Lung (tissue), 16 donors: Measurements from ENCODE around the gene NSUN7. TPM values are rescaled to one million over a fixed set of nuclear protein-coding genes. Genes with fewer than 3 reads are reported as not detected.

Experiments used
- ATAC-seq: fragments of 200-7000 bp; cut with Tn5 transposase; one replicate; pipeline ENCODE4 v1.9.1; 2020; ENCODE audit warnings: moderate number of reproducible peaks; ENCODE audit not compliant: insufficient read depth, low FRiP score
- DNase-seq, 3 donors: peaks; one replicate each; pipeline ENCODE4 v3.0.0-alpha.2; 2013 to 2017
- H3K27ac ChIP-seq, 2 donors: one replicate each; pipeline ENCODE4 v1.5.1; 2013; ENCODE audit warnings: mild to moderate bottlenecking in 2 of 2, moderate library complexity in 2 of 2, control low read depth in 1 of 2, inconsistent platforms in 1 of 2, low read depth in 1 of 2, low read length in 1 of 2
- H3K27me3 ChIP-seq, 3 donors: one replicate each; pipeline ENCODE4 v1.5.1; 2013; ENCODE audit warnings: low read length in 2 of 3; ENCODE audit not compliant: control insufficient read depth in 3 of 3, insufficient read depth in 3 of 3
- H3K36me3 ChIP-seq, 4 donors: one replicate each; pipeline ENCODE4 v1.5.1; 2013; ENCODE audit warnings: low read length in 4 of 4, mild to moderate bottlenecking in 1 of 4, moderate library complexity in 1 of 4; ENCODE audit not compliant: control insufficient read depth in 4 of 4, insufficient read depth in 4 of 4
- H3K4me1 ChIP-seq, 5 donors: one replicate each; pipeline ENCODE4 v1.5.1; 2013; ENCODE audit warnings: low read length in 5 of 5, mild to moderate bottlenecking in 2 of 5, moderate library complexity in 1 of 5; ENCODE audit not compliant: control insufficient read depth in 5 of 5, insufficient read depth in 5 of 5
- H3K4me3 ChIP-seq: one replicate; pipeline ENCODE4 v1.5.1; 2013; ENCODE audit warnings: mild to moderate bottlenecking, control low read depth, moderate library complexity
- H3K9ac ChIP-seq, 2 donors: one replicate each; pipeline ENCODE4 v1.5.1; 2013; ENCODE audit warnings: low read length in 2 of 2, control low read depth in 1 of 2; ENCODE audit not compliant: insufficient read depth in 1 of 2
- H3K9me3 ChIP-seq, 4 donors: one replicate each; pipeline ENCODE4 v1.5.1; 2013; ENCODE audit warnings: low read length in 3 of 4, mild to moderate bottlenecking in 1 of 4, moderate library complexity in 1 of 4; ENCODE audit not compliant: control insufficient read depth in 4 of 4, insufficient read depth in 3 of 4
- CTCF ChIP-seq: IDR thresholded peaks from 2 replicates; pipeline ENCODE4 v1.5.1; 2012; ENCODE audit warnings: mild to moderate bottlenecking; ENCODE audit errors: control extremely low read depth, extremely low read depth
- WGBS, 2 donors: extraction: QIAGEN DNeasy Blood & Tissue Kit; methylation state at CpG; one replicate each; pipeline ENCODE4 v1.1.7; 2013; 5-methylcytosine and 5-hydroxymethylcytosine counted together
- long read RNA-seq, 5 donors: transcript quantifications; one replicate each; lab custom pipeline, GENCODE V29; 2026
- polyA plus RNA-seq, 2 donors: library from polyadenylated mRNA; stranded (reverse); fragments of 200-250 nt; gene quantifications; one replicate each; pipeline ENCODE4 v1.2.1, GENCODE V29; 2013
- total RNA-seq, 2 donors: library from RNA; depleted of rRNA in 1 of 2; stranded (reverse); fragments of >200 nt in 1 of 2; gene quantifications; one replicate each; pipeline ENCODE4 v1.2.1, GENCODE V29; 2014 to 2021
- donor health status: control.
- donor health status: control.
- donor health status: Bipolar disorder and iron deficiency.
- donor health status: healthy.
- donor health status: DM: yes; HTN: yes; CAD: no.

Gene NSUN7
- total RNA-seq (10 to 100 TPM; 15.4 to 20.5 TPM), polyA plus RNA-seq (1 to 10 TPM; 6.5 to 7.1 TPM)
- long read RNA-seq, donor 1, partial matches to known transcripts, result 0 of 1 reads
- long read RNA-seq, donor 1, other reads (novel, unspliced or antisense), result 0 of 1 reads
- long read RNA-seq, donor 2, result 0 reads
- long read RNA-seq, donor 3, result 0 reads
- long read RNA-seq, donor 4, result 0 reads
- long read RNA-seq, donor 5, partial matches to known transcripts, result 0 of 3 reads
- long read RNA-seq, donor 5, other reads (novel, unspliced or antisense), result 0 of 3 reads

GRCh38 chr4:40749717-40750460 lies at the start of gene NSUN7:
NSUN7 (plus strand) TSS chr4:40749955; CDS start chr4:40750694, 739 bp downstream.
- Histone ChIP-seq H3K9me3 (no peaks in the 10 kb centered on the region), H3K4me3 (peak within 1 kb of the TSS; percentile 47), H3K36me3 (no peaks in the 10 kb centered on the region), H3K27ac (peak within 1 kb of the TSS in 1 of 2 donors; percentile 29), H3K27me3 (no peaks in the 10 kb centered on the region), H3K4me1 (peaks cover 0 to 11% (median 0%) of the 10 kb centered on the region in 5 donors), H3K9ac (peak within 1 kb of the TSS; percentile 74 to 86)
- DNase-seq (peak; percentile 78 to 88 (median 86)), ATAC-seq (peak; percentile 83)
- TF ChIP-seq CTCF, result no peak
- 1% methylated on average over 67 to 75 of the region's 75 CpGs for WGBS, 2 donors

DNA sequence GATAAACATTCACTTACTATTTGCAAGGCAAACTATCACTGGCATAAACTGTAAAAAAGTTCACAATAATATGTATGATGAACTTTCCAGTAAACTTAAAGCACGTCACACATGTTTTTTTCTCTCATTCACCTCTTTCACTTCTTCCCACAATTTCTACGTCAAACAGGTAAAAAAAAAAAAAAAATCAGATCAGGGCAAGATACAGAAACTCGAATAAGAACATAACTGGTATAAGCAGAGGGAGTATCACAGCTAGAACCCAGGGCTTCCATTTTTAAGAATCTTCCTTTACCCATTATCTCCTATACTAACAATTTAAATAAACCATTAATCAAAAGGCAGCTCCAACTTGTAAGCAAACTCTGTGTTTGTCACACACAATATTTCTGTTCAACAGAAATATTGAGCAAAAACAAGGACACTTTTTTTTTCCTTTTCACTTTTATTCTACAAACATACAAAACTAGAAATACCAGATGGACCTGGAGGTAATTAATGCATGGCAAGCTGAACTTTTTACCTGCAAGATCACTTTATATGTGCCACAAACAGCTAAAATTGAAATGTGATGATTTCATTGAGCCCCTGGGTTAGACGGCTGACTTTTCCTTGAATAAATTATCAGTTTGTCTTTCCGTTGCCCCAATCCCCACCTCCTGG lies 47.5 kb upstream of the NSUN7 start:
- TF ChIP-seq CTCF, result no peak
- Histone ChIP-seq H3K4me3 (no peak overlapping the region), H3K36me3 (no peaks in the 10 kb centered on the region), H3K4me1 (no peaks in the 10 kb centered on the region), H3K27ac (no peak overlapping the region), H3K27me3 (no peaks in the 10 kb centered on the region), H3K9ac (no peak overlapping the region), H3K9me3 (no peaks in the 10 kb centered on the region)
- DNase-seq, result peak in 2 of 3 donors; percentile 25 to 52
- WGBS, 2 donors, result 66 to 86% methylated on average over 5 of the region's 5 CpGs
- no peak for ATAC-seq

DNA sequence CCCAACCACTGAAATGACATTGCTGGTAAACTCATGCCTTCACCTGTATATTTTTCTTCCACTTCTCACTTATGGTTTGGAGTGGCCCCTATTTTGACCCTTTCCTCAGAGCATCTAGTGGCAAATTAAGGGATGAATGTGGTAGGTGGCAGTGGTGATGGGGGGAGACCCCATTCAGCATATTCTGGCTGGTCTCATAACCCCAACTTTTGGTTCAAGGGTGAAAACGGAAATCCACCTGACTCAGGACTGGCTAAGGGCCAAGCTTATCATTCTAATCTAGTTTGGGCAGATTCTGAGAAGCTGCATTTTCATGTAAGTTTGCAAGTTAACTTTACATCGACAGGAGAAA lies 47.0 kb upstream of the NSUN7 start:
- TF ChIP-seq CTCF, result no peak
- WGBS, 2 donors, result 38 to 53% methylated on average over 2 of the region's 2 CpGs
- Histone ChIP-seq H3K9me3 (no peaks in the 10 kb centered on the region), H3K27me3 (no peaks in the 10 kb centered on the region), H3K36me3 (no peaks in the 10 kb centered on the region), H3K9ac (no peak overlapping the region), H3K27ac (no peak overlapping the region), H3K4me3 (no peak overlapping the region), H3K4me1 (no peaks in the 10 kb centered on the region)
- ATAC-seq (no peak), DNase-seq (peak in 1 of 3 donors; percentile 46)
